Measurements from ENCODE around the gene PADI4.

The PADI4 gene

DNA sequence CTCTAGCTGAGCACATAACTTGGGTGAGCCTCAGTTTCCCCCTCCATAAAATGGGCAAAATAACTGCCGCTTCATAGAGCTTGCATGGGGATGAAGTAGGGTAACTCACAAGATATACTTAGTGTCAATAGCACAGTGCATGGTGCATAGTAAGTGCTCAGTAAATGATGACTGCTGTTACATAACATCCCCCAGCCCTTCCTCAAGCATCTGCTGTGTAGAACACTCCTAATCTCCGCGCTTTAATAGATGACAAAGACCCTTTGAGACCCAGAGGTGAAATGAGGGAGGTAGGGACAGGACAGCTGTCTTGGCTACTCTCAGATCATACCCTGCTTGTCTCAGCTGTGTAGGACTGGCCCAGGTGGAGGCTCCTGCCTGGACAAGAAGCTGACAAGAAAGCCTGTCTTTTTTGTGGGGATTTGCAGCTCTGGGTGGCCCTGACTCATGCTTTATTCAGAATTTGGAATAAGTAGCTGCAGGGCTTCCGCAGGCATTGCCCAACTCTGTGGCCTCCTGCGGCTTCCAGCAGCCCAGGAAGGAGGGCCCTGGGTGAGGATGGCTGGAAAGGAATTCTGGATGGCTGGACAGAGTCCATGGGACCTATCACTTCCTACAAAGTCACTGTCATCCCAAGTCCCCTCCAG lies 20.7 kb upstream of the PADI4 start:
- DNase-seq, result no peak

DNA sequence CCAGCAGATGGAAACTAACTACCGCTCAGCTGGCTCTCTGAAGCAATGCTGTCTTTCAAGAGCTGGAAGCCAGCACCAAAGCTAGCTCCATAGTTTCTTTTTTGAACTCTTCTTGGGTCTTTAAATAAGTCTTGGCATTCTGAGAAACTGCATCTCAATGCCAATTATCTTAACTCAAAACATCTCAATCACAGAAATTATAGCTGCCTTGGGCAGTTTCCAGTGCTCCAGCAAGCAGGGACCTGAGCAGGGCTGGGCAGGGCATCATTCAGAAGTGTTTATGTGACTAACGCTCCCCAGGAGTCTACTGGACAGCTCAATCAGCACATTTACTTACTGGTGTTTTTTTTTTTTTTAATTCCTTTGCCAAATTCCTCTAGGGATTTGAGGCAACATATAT lies 18.3 kb upstream of the PADI4 start:
- no peak for DNase-seq

DNA sequence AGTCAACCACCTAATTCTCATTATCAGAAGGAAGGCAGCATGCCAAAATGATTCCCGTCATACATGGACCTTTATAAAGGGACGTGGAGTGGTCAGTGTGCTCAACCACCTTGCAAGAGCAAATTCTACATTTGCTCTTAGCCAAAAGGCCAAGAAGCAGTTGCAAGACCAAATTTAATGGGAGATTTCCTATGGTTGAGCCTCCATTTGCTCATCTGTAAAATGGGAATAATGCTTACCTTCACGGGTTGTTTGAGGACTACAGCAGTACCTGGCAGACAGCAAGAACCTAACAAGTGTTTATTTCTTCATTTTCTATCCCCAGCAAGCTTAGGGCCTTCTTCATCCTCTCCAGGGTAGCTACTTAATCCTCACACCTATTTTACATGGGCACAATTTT lies 17.4 kb upstream of the PADI4 start:
- DNase-seq, result no peak

GRCh38 chr1:17292299-17293160 lies 15.5 kb upstream of the PADI4 start:
- no peak for DNase-seq

DNA sequence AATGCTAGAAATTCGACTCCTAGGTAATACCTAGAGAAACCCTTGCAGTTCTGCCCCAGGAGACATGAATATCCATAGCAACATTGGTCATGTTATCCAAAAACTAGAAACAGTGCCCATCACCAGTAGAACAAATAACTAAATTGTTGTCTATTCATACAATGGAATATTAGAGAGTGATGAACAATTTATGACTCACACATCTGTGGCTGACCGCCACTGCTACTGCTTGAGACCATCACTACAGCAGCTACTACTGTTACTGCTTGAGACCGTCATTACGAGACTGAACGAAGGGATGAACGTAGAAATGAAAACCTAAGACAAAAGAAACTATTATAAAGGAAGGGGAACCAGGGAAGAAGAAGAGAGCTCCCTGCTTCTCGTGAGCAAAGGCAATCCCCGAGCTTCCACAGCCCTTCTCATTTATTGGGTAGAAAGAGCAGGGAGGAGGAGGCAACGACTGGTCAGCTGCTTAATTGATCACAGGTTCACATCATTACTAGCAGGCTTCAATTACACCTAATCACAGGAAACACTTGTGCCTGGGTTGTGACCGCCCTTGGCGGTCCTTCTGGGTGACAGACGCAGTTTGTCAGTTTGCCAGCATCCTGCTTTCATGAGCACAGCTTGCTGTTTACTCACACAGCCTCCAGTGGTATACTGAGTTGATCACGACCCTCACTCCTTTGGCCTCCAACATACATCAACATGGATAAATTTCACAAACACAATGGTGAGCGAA lies 14.1 kb upstream of the PADI4 start:
- no peak for DNase-seq

DNA sequence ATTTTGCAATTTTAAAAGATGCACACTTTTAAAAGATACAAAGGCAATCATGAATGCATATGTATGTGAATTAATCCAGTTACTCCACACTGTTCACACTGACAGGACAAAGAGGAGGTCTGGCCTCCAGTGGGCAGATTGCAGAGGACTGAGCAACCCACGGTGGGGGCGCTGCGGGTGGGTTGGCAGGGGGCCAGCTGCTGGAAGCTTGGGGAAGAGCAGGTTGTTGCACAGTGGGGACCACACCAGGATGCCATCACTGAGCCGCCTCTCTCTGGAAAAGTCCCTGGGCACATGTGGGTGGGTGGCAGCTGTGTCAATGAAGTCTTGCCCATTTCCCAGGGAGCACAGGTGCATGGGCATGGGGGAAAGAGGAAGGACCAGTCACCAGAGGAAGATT lies 12.7 kb upstream of the PADI4 start:
- DNase-seq, result no peak

GRCh38 chr1:17296086-17296485 lies 11.9 kb upstream of the PADI4 start:
- no peak for DNase-seq

- no peak for DNase-seq
Observed at GRCh38 chr1:17297991-17298390, 10.0 kb upstream of the PADI4 start.

DNA sequence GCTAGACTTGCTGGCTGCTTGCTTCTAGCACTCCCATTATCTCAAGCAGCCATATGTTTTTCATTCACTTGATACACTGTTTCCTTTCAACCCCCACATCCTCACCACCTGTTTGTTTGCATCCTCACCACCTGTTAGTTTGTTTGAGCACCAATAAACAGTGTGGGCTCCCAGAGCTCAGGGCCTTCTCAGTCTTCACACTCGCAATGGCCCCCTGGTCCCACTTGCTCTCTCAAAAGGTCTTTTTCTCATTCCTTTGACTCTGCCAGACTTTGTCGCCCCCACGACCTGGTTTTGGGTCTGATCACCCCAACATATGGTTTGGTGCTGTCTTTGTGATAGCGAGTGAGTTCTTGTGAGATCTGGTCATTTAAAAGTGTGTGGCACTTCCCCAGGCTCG lies 6.2 kb upstream of the PADI4 start:
- DNase-seq, result no peak

GRCh38 chr1:17304151-17304825 lies 3.7 kb upstream of the PADI4 start:
- no peak for DNase-seq

DNA sequence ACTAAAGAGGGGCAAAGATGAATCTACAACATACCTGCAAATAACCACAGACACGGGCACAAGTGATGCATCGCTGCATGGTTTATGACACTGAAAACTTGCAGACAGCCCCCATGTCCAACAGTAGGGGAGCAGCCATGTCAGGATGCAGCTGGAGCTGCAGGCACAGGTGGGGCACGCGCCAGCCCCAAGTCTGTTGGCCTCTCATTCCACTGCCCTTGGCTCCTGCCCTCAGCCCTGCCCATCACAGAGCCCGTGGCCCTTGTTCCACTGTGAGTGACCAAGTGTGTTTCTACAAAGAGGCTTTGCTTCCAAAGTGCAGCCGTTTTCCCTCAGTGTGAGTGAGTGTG lies 3.2 kb upstream of the PADI4 start:
- DNase-seq, result no peak

GRCh38 chr1:17305576-17306095 lies 2.4 kb upstream of the PADI4 start:
- DNase-seq, result no peak

- no peak for DNase-seq
Observed at GRCh38 chr1:17306407-17306806, 1.6 kb upstream of the PADI4 start.

DNA sequence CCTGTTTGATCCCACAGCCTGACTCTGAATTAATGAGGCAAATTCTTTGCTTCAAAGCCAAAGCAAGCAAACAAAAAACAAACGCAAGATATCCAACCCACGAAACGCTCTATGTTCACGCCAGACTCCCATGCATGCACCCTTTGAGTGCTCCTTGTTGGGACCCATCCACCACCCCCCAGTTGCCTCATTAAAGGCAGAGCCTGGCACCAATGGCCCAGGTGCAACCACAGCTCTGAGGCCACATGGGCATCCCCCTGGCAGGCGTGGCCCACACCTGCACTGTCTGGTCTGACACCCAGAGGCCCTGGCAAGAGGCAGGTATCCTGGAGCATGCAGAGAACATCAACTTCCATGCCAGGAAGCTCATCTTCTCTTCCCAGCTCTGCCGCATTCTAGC lies 1.1 kb upstream of the PADI4 start:
- no peak for DNase-seq

- no peak for DNase-seq
Observed at GRCh38 chr1:17307329-17307728, 668 bp upstream of the PADI4 start.

GRCh38 chr1:17308593-17308992 lies 596 bp downstream of the PADI4 start:
- no peak for DNase-seq

- no peak for DNase-seq
Observed at GRCh38 chr1:17309426-17310067, 1.6 kb downstream of the PADI4 start.

DNA sequence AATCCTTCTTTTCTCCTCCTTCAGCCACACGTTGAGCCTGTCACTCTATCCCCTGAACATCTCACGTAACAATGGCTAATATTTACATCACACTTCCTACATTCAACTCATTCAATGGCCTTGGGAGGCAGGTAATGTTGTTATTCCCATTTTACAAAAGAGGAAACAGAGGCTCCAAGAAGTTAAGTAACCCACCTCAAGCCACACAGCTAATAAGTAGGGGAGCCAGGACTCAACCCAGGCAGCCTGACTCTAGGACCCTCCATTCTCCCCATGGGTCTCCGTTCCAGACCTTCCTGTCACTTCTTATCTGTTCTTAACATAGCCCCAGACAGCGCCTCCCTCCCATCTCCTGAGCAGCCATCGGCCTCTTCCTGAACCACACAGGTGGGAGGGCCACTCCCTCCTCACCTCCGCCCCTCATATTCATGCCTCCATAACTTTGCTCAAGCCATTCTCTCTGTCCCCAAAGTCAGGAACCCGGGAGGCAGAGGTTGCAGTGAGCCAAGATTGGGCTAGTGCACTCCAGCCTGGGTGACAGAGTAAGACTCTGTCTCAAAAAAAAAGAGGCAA lies 2.2 kb downstream of the PADI4 start:
- no peak for DNase-seq

- DNase-seq, result no peak
Observed at GRCh38 chr1:17313530-17314309, 5.7 kb downstream of the PADI4 start.

- no peak for DNase-seq
Observed at GRCh38 chr1:17314491-17314971, 6.5 kb downstream of the PADI4 start.

- no peak for DNase-seq
Observed at GRCh38 chr1:17315542-17316130, 7.6 kb downstream of the PADI4 start.
